HepG2 (cell line): ENCODE measurements around the gene IRF2. TPM values are rescaled to one million over a fixed set of nuclear protein-coding genes. Genes with fewer than 3 reads are reported as not detected.

ENCODE experiments used
- ATAC-seq: fragments of 200-7000 bp; cut with Tn5 transposase; 3 replicates; pipeline ENCODE4 v1.9.1; 2020; ENCODE audit warnings: mild to moderate bottlenecking, moderate library complexity
- BruUV-seq: library from RNA; stranded (reverse); fragments of 400-500 nt; replicated peaks from 2 replicates; lab custom pipeline; 2021; lab: Mats Ljungman, UMichigan
- CTCF ChIA-PET: fragments of 300-600 bp; formaldehyde crosslinking; extraction: SDS; loops from one replicate; lab custom pipeline; 2021; ENCODE audit warnings: low total read pairs, inconsistent platforms, low intra/inter-chr PET ratio; lab: Yijun Ruan, JAX
- POLR2A ChIA-PET: fragments of 350-600 bp; sonication (Branson Sonifier 250); formaldehyde crosslinking; loops from one replicate; lab custom pipeline; 2020; ENCODE audit warnings: antibody characterized with exemption, inconsistent platforms; lab: Yijun Ruan, JAX
- DNase-seq: peaks from one replicate; pipeline ENCODE4 v3.0.0-alpha.2; 2015; ENCODE audit warnings: low spot score
- FAIRE-seq: peaks from 3 replicates; lab custom pipeline; 2011; peaks lifted over from hg19 to GRCh38; lab: Jason Lieb, UNC
- H2AFZ ChIP-seq: one replicate; pipeline ENCODE4 v1.6.1; 2011; ENCODE audit warnings: low read length, inconsistent platforms
- H3K27ac ChIP-seq: fragments of 300-600 bp; 3 replicates; pipeline ENCODE4 v1.8.0; 2011; ENCODE audit warnings: mixed run types, mild to moderate bottlenecking, mixed read lengths, low read length, inconsistent platforms; ENCODE audit not compliant: insufficient read depth; ENCODE audit errors: extremely low read length
- H3K27me3 ChIP-seq, 2 experiments: fragments of 200-600 bp in 1 of 2; 2 replicates in 1 of 2; 3 replicates in 1 of 2; pipeline versions ENCODE4 v1.6.0 to v1.8.0; 2011; ENCODE audit warnings: low read length in 2 of 2, mild to moderate bottlenecking in 2 of 2, moderate library complexity in 2 of 2, inconsistent platforms in 1 of 2; ENCODE audit not compliant: insufficient read depth in 2 of 2, control insufficient read depth in 1 of 2
- H3K36me3 ChIP-seq, 2 experiments: fragments of 200-600 bp in 1 of 2; replicated peaks in 1 of 2; 2 replicates in 1 of 2; 3 replicates in 1 of 2; pipeline versions ENCODE4 v1.5.1 to v1.8.0; 2011; ENCODE audit warnings: low read length in 2 of 2, inconsistent platforms in 1 of 2; ENCODE audit not compliant: insufficient read depth in 2 of 2, control insufficient read depth in 1 of 2
- H3K4me1 ChIP-seq: 2 replicates; pipeline ENCODE4 v1.5.1; 2012; ENCODE audit warnings: low read length, inconsistent platforms; ENCODE audit not compliant: insufficient read depth
- H3K4me2 ChIP-seq: 2 replicates; pipeline ENCODE4 v1.6.0; 2011; ENCODE audit warnings: low read depth, low read length, inconsistent platforms
- H3K4me3 ChIP-seq, 3 experiments: fragments of 200-600 bp in 1 of 3; sonication (generic), shearing (Covaris generic) in 1 of 3; replicated peaks in 1 of 3; 2 replicates each; pipeline ENCODE4 v1.5.1; 2011 to 2016; ENCODE audit warnings: low read length in 3 of 3, inconsistent platforms in 2 of 3, low read depth in 2 of 3, mild to moderate bottlenecking in 2 of 3, control low read depth in 1 of 3, mixed read lengths in 1 of 3; ENCODE audit not compliant: insufficient read depth in 1 of 3
- H3K79me2 ChIP-seq: one replicate; pipeline ENCODE4 v1.6.1; 2011; ENCODE audit warnings: low read length, inconsistent platforms; ENCODE audit not compliant: insufficient read depth
- H3K9ac ChIP-seq: 2 replicates; pipeline ENCODE4 v1.6.0; 2011; ENCODE audit warnings: mild to moderate bottlenecking, low read depth, low read length, inconsistent platforms; ENCODE audit not compliant: insufficient read depth
- H3K9me3 ChIP-seq: 2 replicates; pipeline ENCODE4 v1.5.1; 2012; ENCODE audit warnings: mild to moderate bottlenecking, low read length
- H4K20me1 ChIP-seq: 2 replicates; pipeline ENCODE4 v1.6.0; 2011; ENCODE audit warnings: inconsistent platforms, mild to moderate bottlenecking, low read length, moderate library complexity; ENCODE audit not compliant: insufficient read depth
- E2F1 ChIP-seq: sonication (generic); formaldehyde crosslinking; IDR thresholded peaks from 2 replicates; pipeline ENCODE4 v1.5.0; 2020; ENCODE audit warnings: missing genetic modification reagents
- E2F5 ChIP-seq: sonication (generic); formaldehyde crosslinking; conservative IDR thresholded peaks from 2 replicates; pipeline ENCODE4 v1.4.0; 2020; ENCODE audit warnings: missing genetic modification reagents
- HMG20B ChIP-seq: conservative IDR thresholded peaks from 2 replicates; pipeline ENCODE4 v1.6.1; 2016; ENCODE audit warnings: missing genetic modification reagents, missing compliant biosample characterization
- RERE ChIP-seq: IDR thresholded peaks from 2 replicates; pipeline ENCODE4 v1.6.1; 2016; ENCODE audit warnings: low read depth, missing genetic modification reagents, missing compliant biosample characterization
- SPEN ChIP-seq: sonication (generic); formaldehyde crosslinking; IDR thresholded peaks from 2 replicates; pipeline ENCODE4 v1.5.1; 2020; ENCODE audit warnings: low read depth, mild to moderate bottlenecking, missing genetic modification reagents
- ZMAT3 ChIP-seq: sonication (generic); formaldehyde crosslinking; conservative IDR thresholded peaks from 2 replicates; pipeline ENCODE4 v1.7.0; 2021; ENCODE audit warnings: missing genetic modification reagents
- WGBS: methylation state at CpG from one replicate; pipeline ENCODE4 v1.1.6; 2017; ENCODE audit warnings: low lambda C conversion rate; 5-methylcytosine and 5-hydroxymethylcytosine counted together
- in situ Hi-C: cut with HindIII; loops from 2 replicates; pipeline ENCODE4 v1.10.0; 2017; ENCODE audit warnings: low pct_unique_long_range_greater_than_20kb; ENCODE audit not compliant: extremely low pct_ligation_motif_present
- intact Hi-C: fragments of 100-400 bp; cut with micrococcal nuclease; formaldehyde crosslinking; loops from one replicate; pipeline ENCODE4 v1.10.0; 2022; ENCODE audit not compliant: unreplicated experiment
- polyA plus RNA-seq, 8 experiments: library from polyadenylated mRNA; depleted of rRNA in 3 of 8; stranded (reverse) in 7 of 8; unstranded in 1 of 8; fragments of >200 nt; fragmentation: Illumina TruSeq in 4 of 8; extraction: Trizol in 4 of 8; gene quantifications; 2 replicates each; pipeline versions ENCODE4 v1.2.1 to v1.2.3, GENCODE V29; 2011 to 2016; ENCODE audit warnings: low read depth in 4 of 8, missing spikeins in 1 of 8, mixed read lengths in 1 of 8; ENCODE audit not compliant: insufficient read depth in 1 of 8
- total RNA-seq, 5 experiments: library from RNA; depleted of rRNA; stranded (reverse); fragments of >200 nt; fragmentation: Illumina TruSeq; extraction: Trizol; gene quantifications; 2 replicates each; pipeline ENCODE4 v1.2.3, GENCODE V29; 2016; ENCODE audit warnings: low read depth in 1 of 5
- TF ChIP-seq, protein P1 (sequence below): sonication (generic); formaldehyde crosslinking; IDR thresholded peaks from 2 replicates; pipeline ENCODE4 v1.4.0; 2020; ENCODE audit warnings: missing genetic modification reagents, borderline replicate concordance

The IRF2 gene
- total and polyA plus RNA-seq, 2 of the 13 experiments (the other 11 are each of a cell fraction or from before 2014, with no cell fraction given), result 15.5 to 28.8 TPM

GRCh38 chr4:184457535-184458249, 16.7 kb downstream of the IRF2 start (continued):
- no peak for TF ChIP-seq RERE (CRISPR knock-in tag)

GRCh38 chr4:184456337-184456736, 18.0 kb downstream of the IRF2 start:
- no peak for FAIRE-seq
- intact Hi-C loops, result no loop called here
- POLR2A ChIA-PET, result no interaction called here
- TF ChIP-seq ZMAT3 (CRISPR knock-in tag), result no peak
- no peak for TF ChIP-seq HMG20B
- TF ChIP-seq E2F1, result no peak
- TF ChIP-seq E2F5 (CRISPR knock-in tag), result no peak
- TF ChIP-seq SPEN (CRISPR knock-in tag), result no peak
- TF ChIP-seq, protein P1, sequence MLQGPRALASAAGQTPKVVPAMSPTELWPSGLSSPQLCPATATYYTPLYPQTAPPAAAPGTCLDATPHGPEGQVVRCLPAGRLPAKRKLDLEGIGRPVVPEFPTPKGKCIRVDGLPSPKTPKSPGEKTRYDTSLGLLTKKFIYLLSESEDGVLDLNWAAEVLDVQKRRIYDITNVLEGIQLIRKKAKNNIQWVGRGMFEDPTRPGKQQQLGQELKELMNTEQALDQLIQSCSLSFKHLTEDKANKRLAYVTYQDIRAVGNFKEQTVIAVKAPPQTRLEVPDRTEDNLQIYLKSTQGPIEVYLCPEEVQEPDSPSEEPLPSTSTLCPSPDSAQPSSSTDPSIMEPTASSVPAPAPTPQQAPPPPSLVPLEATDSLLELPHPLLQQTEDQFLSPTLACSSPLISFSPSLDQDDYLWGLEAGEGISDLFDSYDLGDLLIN (CRISPR knock-in tag), result no peak

More at GRCh38 chr4:184456337-184456736, 18.0 kb downstream of the IRF2 start:
- WGBS, result 95% methylated on average over 13 of the region's 26 CpGs
- Histone ChIP-seq H3K36me3 (peaks cover 0 to 12% of the 10 kb centered on the region in 2 experiments; a peak in 3 of 5 replicates), H3K9me3 (no peaks in the 10 kb centered on the region), H3K27me3 (no peaks in the 10 kb centered on the region), H3K79me2 (peaks cover 72% of the 10 kb centered on the region), H3K4me1 (peaks cover 10% of the 10 kb centered on the region), H3K4me2 (no peak overlapping the region), H4K20me1 (peaks cover 35% of the 10 kb centered on the region), H3K27ac (no peak overlapping the region), H2AFZ (no peak overlapping the region), H3K9ac (no peak overlapping the region), H3K4me3 (no peak overlapping the region)
- no TSS peak for BruUV-seq
- in situ Hi-C loops, result no loop called here
- ATAC-seq (no peak), DNase-seq (no peak)
- CTCF ChIA-PET, result no interaction called here
